HCT116 (cell line): ENCODE results near the gene BRK1. TPM values are rescaled to one million over a fixed set of nuclear protein-coding genes. Genes with fewer than 3 reads are reported as not detected.

Experiments used
- ATAC-seq: fragments of 200-7000 bp; cut with Tn5 transposase; 2 replicates; pipeline ENCODE4 v1.9.1; 2020; ENCODE audit warnings: mild to moderate bottlenecking, moderate library complexity
- BruUV-seq: library from RNA; stranded (reverse); fragments of 400-500 nt; replicated peaks from 2 replicates; lab custom pipeline; 2021; lab: Mats Ljungman, UMichigan
- CTCF ChIA-PET: fragments of 300-600 bp; sonication (Branson Sonifier 250); formaldehyde crosslinking; loops from one replicate; lab custom pipeline; 2021; ENCODE audit warnings: antibody characterized with exemption; lab: Charles Lee
- POLR2A ChIA-PET: fragments of 300-600, 350-600 bp; sonication (Branson Sonifier 250); formaldehyde crosslinking; loops from one replicate; lab custom pipeline; 2021; ENCODE audit warnings: antibody characterized with exemption; lab: Charles Lee
- RAD21 ChIA-PET, 2 experiments: fragments of 300-600 bp; sonication (Branson Sonifier 250); formaldehyde crosslinking; loops; one replicate each; lab custom pipeline; 2023; ENCODE audit warnings: low total read pairs in 2 of 2; ENCODE audit not compliant: uncharacterized antibody in 2 of 2, unreplicated experiment in 2 of 2, low non-redundant PET in 1 of 2; lab: Charles Lee
- DNase-seq: peaks from one replicate; pipeline ENCODE4 v3.0.0-alpha.2; 2010; ENCODE audit warnings: low read depth, low spot score
- H2AFZ ChIP-seq: fragments of 200-600 bp; shearing (Covaris generic), sonication (generic); 2 replicates; pipeline ENCODE4 v1.6.1; 2017; ENCODE audit warnings: low read depth, mixed run types, mixed read lengths, antibody characterized with exemption, low read length; ENCODE audit not compliant: poor library complexity, severe bottlenecking
- H3K27ac ChIP-seq: 2 replicates; pipeline ENCODE4 v1.5.1; 2012; ENCODE audit warnings: low read depth, low read length
- H3K27me3 ChIP-seq: fragments of 200-600 bp; sonication (generic); 2 replicates; pipeline ENCODE4 v1.6.1; 2016; ENCODE audit warnings: mixed run types, low read length, mixed read lengths; ENCODE audit not compliant: insufficient read depth
- H3K36me3 ChIP-seq, 2 experiments: fragments of 200-500 bp in 1 of 2; fragments of 200-600 bp in 1 of 2; sonication (Bioruptor generic) in 1 of 2; sonication (generic) in 1 of 2; 2 replicates each; pipeline versions ENCODE4 v1.5.1 to v1.6.1; 2014 to 2016; ENCODE audit warnings: low read length in 2 of 2, inconsistent platforms in 1 of 2, mixed read lengths in 1 of 2, mixed run types in 1 of 2; ENCODE audit not compliant: insufficient read depth in 2 of 2, control insufficient read depth in 1 of 2
- H3K4me1 ChIP-seq, 2 experiments: fragments of 200-600 bp in 1 of 2; sonication (generic) in 1 of 2; 2 replicates each; pipeline versions ENCODE4 v1.5.1 to v1.6.1; 2012 to 2017; ENCODE audit warnings: low read length in 2 of 2, inconsistent platforms in 1 of 2, mild to moderate bottlenecking in 1 of 2, mixed read lengths in 1 of 2, mixed run types in 1 of 2, moderate library complexity in 1 of 2; ENCODE audit not compliant: insufficient read depth in 2 of 2, control insufficient read depth in 1 of 2
- H3K4me2 ChIP-seq: fragments of 200-600 bp; sonication (generic); 2 replicates; pipeline ENCODE4 v1.6.1; 2017; ENCODE audit warnings: mixed run types, low read length, mixed read lengths
- H3K4me3 ChIP-seq, 2 experiments: fragments of 200-600 bp in 1 of 2; sonication (generic) in 1 of 2; replicated peaks in 1 of 2; 2 replicates each; pipeline ENCODE4 v1.5.1; 2011 to 2016; ENCODE audit warnings: low read length in 2 of 2, control low read depth in 1 of 2, low read depth in 1 of 2, mild to moderate bottlenecking in 1 of 2, mixed read lengths in 1 of 2, mixed run types in 1 of 2
- H3K79me2 ChIP-seq: fragments of 200-600 bp; sonication (generic); 2 replicates; pipeline ENCODE4 v1.6.1; 2017; ENCODE audit warnings: mild to moderate bottlenecking, mixed run types, low read length, moderate library complexity, mixed read lengths; ENCODE audit not compliant: insufficient read depth
- H3K9ac ChIP-seq: fragments of 200-600 bp; sonication (generic); 2 replicates; pipeline ENCODE4 v1.6.1; 2016; ENCODE audit warnings: low read length, mixed read lengths
- H3K9me2 ChIP-seq: fragments of 200-600 bp; sonication (generic), shearing (Covaris generic); 2 replicates; pipeline ENCODE4 v1.6.1; 2017; ENCODE audit warnings: mixed run types, mild to moderate bottlenecking, moderate library complexity; ENCODE audit not compliant: insufficient read depth
- H3K9me3 ChIP-seq, 2 experiments: fragments of 200-500 bp in 1 of 2; fragments of 200-600 bp in 1 of 2; sonication (Bioruptor generic) in 1 of 2; sonication (generic) in 1 of 2; 2 replicates each; pipeline ENCODE4 v1.6.1; 2014 to 2017; ENCODE audit warnings: low read length in 2 of 2, mixed read lengths in 2 of 2, inconsistent platforms in 1 of 2, low read depth in 1 of 2, mild to moderate bottlenecking in 1 of 2, mixed run types in 1 of 2, moderate library complexity in 1 of 2; ENCODE audit not compliant: control insufficient read depth in 1 of 2, insufficient read depth in 1 of 2
- H4K20me1 ChIP-seq: fragments of 200-600 bp; sonication (generic), shearing (Covaris generic); 2 replicates; pipeline ENCODE4 v1.6.1; 2017; ENCODE audit warnings: mixed run types, mild to moderate bottlenecking, moderate library complexity; ENCODE audit not compliant: insufficient read depth
- ATF3 ChIP-seq: IDR thresholded peaks from 2 replicates; pipeline ENCODE4 v1.6.1; 2012
- CBX3 ChIP-seq: IDR thresholded peaks from 2 replicates; pipeline ENCODE4 v1.6.1; 2012; ENCODE audit warnings: low read depth
- CEBPB ChIP-seq: IDR thresholded peaks from 2 replicates; pipeline ENCODE4 v1.6.1; 2012; ENCODE audit warnings: low read depth
- EGR1 ChIP-seq: IDR thresholded peaks from 2 replicates; pipeline ENCODE4 v1.6.1; 2012; ENCODE audit warnings: low read depth
- ELF1 ChIP-seq: IDR thresholded peaks from 2 replicates; pipeline ENCODE4 v1.6.1; 2012; ENCODE audit warnings: low read depth, borderline replicate concordance
- EZH2 ChIP-seq: fragments of 200-600 bp; sonication (generic); IDR thresholded peaks from 2 replicates; pipeline ENCODE4 v1.6.1; 2017; ENCODE audit warnings: antibody characterized with exemption, mixed run types
- EZH2phosphoT487 ChIP-seq: fragments of 200-600 bp; IDR thresholded peaks from 2 replicates; pipeline ENCODE4 v1.6.1; 2018; ENCODE audit warnings: antibody characterized with exemption, borderline replicate concordance
- FOSL1 ChIP-seq: IDR thresholded peaks from 2 replicates; pipeline ENCODE4 v1.6.1; 2012; ENCODE audit warnings: low read depth
- JUND ChIP-seq: IDR thresholded peaks from 2 replicates; pipeline ENCODE4 v1.6.1; 2012
- POLR2AphosphoS5 ChIP-seq: IDR thresholded peaks from 2 replicates; pipeline ENCODE4 v1.6.1; 2011; ENCODE audit warnings: mild to moderate bottlenecking, low read depth, low read length, moderate library complexity
- RAD21 ChIP-seq: IDR thresholded peaks from 2 replicates; pipeline ENCODE4 v1.6.1; 2012; ENCODE audit warnings: low read depth, mild to moderate bottlenecking
- REST ChIP-seq: IDR thresholded peaks from 2 replicates; pipeline ENCODE4 v1.6.1; 2012; ENCODE audit warnings: low read depth
- SIN3A ChIP-seq: IDR thresholded peaks from 2 replicates; pipeline ENCODE4 v1.6.1; 2012; ENCODE audit warnings: low read depth
- SP1 ChIP-seq: IDR thresholded peaks from 2 replicates; pipeline ENCODE4 v1.6.1; 2012; ENCODE audit warnings: low read depth
- SRF ChIP-seq: IDR thresholded peaks from 2 replicates; pipeline ENCODE4 v1.6.1; 2012; ENCODE audit warnings: low read depth
- TCF7L2 ChIP-seq: IDR thresholded peaks from 2 replicates; pipeline ENCODE4 v1.7.0; 2011; ENCODE audit warnings: borderline replicate concordance, inconsistent platforms; ENCODE audit not compliant: insufficient read depth, insufficient read length; ENCODE audit errors: extremely low read depth
- YY1 ChIP-seq: IDR thresholded peaks from 2 replicates; pipeline ENCODE4 v1.6.1; 2011; ENCODE audit warnings: low read length, low read depth, moderate library complexity, mild to moderate bottlenecking; ENCODE audit not compliant: insufficient replicate concordance; ENCODE audit errors: extremely low read depth
- ZFX ChIP-seq: fragments of 450-650 bp; IDR thresholded peaks from 2 replicates; pipeline ENCODE4 v1.6.1; 2017
- intact Hi-C: fragments of 100-400 bp; cut with micrococcal nuclease; formaldehyde crosslinking; loops from 2 replicates; pipeline ENCODE4 v1.10.0; 2022
- total RNA-seq: library from RNA; stranded (reverse); gene quantifications from one replicate; pipeline ENCODE4 v1.2.1, GENCODE V29; 2021; ENCODE audit not compliant: unreplicated experiment
- TF ChIP-seq, protein P1 (sequence below): IDR thresholded peaks from 2 replicates; pipeline ENCODE4 v1.6.1; 2012
- TF ChIP-seq, protein P2 (sequence below): IDR thresholded peaks from 2 replicates; pipeline ENCODE4 v1.6.1; 2011; ENCODE audit warnings: mild to moderate bottlenecking, low read length, moderate library complexity; ENCODE audit not compliant: insufficient replicate concordance; ENCODE audit errors: extremely low read depth

Gene BRK1
- total RNA-seq, 1 experiment from 2014 or later, result 93.4 TPM

- TF ChIP-seq, protein P1, sequence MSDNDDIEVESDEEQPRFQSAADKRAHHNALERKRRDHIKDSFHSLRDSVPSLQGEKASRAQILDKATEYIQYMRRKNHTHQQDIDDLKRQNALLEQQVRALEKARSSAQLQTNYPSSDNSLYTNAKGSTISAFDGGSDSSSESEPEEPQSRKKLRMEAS, result no peak
- TF ChIP-seq EGR1 (no peak), JUND (no peak), CBX3 (no peak), RAD21 (no peak), ATF3 (no peak), SP1 (no peak), CEBPB (no peak)
These were observed 33.8 kb downstream of the BRK1 start (continued) for GRCh38 chr3:10149226-10149625.

DNA sequence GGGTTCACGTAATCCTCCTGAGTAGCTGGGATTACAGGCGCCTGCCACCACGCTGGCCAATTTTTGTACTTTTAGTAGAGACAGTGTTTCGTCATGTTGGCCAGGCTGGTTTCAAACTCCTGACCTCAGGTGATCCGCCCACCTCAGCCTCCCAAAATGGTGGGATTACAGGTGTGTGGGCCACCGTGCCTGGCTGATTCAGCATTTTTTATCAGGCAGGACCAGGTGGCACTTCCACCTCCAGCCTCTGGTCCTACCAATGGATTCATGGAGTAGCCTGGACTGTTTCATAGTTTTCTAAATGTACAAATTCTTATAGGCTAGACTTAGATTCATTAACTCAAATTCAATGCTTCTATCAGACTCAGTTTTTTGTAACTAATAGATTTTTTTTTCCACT, 35.5 kb downstream of the BRK1 start:
- CTCF ChIA-PET, result no interaction called here
- no peak for ATAC-seq
- H3K4me1 ChIP-seq, result no peaks in the 10 kb centered on the region
- intact Hi-C loops, result no loop called here
- H3K4me2 ChIP-seq, result no peak overlapping the region
- H3K9me3 ChIP-seq, result no peaks in the 10 kb centered on the region
- H3K9ac ChIP-seq, result no peak overlapping the region
- no peak overlapping the region for H3K4me3 ChIP-seq
- no peak for TF ChIP-seq CEBPB
- TF ChIP-seq SRF, result no peak
- TF ChIP-seq EZH2, result no peak
- no peak for TF ChIP-seq REST
- TF ChIP-seq ZFX, result no peak
- TF ChIP-seq POLR2AphosphoS5, result no peak
- TF ChIP-seq RAD21, result no peak
- no peak for TF ChIP-seq EZH2phosphoT487
- TF ChIP-seq ATF3, result no peak
- TF ChIP-seq TCF7L2, result no peak
- TF ChIP-seq, protein P2, sequence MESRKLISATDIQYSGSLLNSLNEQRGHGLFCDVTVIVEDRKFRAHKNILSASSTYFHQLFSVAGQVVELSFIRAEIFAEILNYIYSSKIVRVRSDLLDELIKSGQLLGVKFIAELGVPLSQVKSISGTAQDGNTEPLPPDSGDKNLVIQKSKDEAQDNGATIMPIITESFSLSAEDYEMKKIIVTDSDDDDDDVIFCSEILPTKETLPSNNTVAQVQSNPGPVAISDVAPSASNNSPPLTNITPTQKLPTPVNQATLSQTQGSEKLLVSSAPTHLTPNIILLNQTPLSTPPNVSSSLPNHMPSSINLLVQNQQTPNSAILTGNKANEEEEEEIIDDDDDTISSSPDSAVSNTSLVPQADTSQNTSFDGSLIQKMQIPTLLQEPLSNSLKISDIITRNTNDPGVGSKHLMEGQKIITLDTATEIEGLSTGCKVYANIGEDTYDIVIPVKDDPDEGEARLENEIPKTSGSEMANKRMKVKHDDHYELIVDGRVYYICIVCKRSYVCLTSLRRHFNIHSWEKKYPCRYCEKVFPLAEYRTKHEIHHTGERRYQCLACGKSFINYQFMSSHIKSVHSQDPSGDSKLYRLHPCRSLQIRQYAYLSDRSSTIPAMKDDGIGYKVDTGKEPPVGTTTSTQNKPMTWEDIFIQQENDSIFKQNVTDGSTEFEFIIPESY, result no peak
- no peak for TF ChIP-seq ELF1
- no peak for TF ChIP-seq YY1
- no peak for TF ChIP-seq CBX3
- TF ChIP-seq FOSL1, result no peak
- TF ChIP-seq, protein P1, result no peak
- no peak for TF ChIP-seq SP1
- TF ChIP-seq EGR1, result no peak
- no peak for TF ChIP-seq SIN3A
- TF ChIP-seq, all 23 proteins: peak for 0
- peaks cover 49% of the 10 kb centered on the region for H3K79me2 ChIP-seq
- peaks cover 3% of the 10 kb centered on the region; the same call in 1 of the 2 replicates for H4K20me1 ChIP-seq
- no peaks in the 10 kb centered on the region for H3K9me2 ChIP-seq
- DNase-seq, result no peak
- no peak overlapping the region for H2AFZ ChIP-seq
- no peak overlapping the region for H3K27ac ChIP-seq
- no TSS peak for BruUV-seq
- POLR2A ChIA-PET, result interaction anchor here (1.0 kb wide), 1 partner anchor 9 kb away, joined by 3 read pairs; the partner anchor contains the start of gene VHL
- RAD21 ChIA-PET, result no interaction called here
- no peaks in the 10 kb centered on the region for H3K27me3 ChIP-seq
- peaks cover 20 to 29% of the 10 kb centered on the region in 2 experiments for H3K36me3 ChIP-seq
